ENCODE results near the gene AGBL3.
"Not testable (repeated sequence)": the region's sequence is repeated elsewhere in the genome, so short reads cannot be mapped to it uniquely, and the experiment has no call there.

The AGBL3 gene

DNA sequence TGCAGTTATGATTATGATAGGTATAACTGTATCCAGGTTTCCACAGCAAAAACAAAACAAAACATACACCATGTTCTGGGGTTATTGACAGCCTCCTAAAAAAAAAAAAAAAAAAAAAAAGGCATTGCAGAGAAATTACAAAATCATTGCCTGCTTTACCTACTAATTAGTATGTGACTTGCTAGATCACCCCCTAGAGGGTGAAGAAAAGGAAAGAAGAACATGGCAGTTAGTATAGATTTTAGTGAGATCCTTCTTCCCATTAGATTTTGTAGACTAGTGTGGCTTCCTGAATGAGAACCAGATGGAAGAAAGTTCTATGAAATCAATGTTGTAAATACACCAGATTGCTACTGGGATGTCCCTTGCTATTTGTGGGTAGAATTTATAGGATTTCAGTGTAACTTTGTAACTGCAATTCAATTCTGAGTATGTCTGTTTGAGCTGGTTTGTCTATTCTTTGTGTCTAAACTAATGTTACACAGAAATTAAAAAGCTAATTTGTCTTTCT lies 24.0 kb upstream of the AGBL3 start:
- H3K27ac ChIP-seq (ENCODE audit: low read length): no peak overlapping the region
- no peak for TF ChIP-seq EZH2phosphoT487 (IDR thresholded peaks at IDR 0.05; ENCODE audit: low read length)
- no peak for DNase-seq
- no peak overlapping the region for H3K4me2 ChIP-seq (ENCODE audit: low read depth, low read length)
- H3K9me3 ChIP-seq (replicated peaks; ENCODE audit: insufficient read depth, low read length): no peaks in the 10 kb centered on the region
- H4K20me1 ChIP-seq (ENCODE audit: insufficient read depth, low read length): no peaks in the 10 kb centered on the region
- H3K4me1 ChIP-seq (ENCODE audit: low read length): no peaks in the 10 kb centered on the region
- no peaks in the 10 kb centered on the region for H3K9me2 ChIP-seq (replicated peaks; ENCODE audit: insufficient read depth, low read length)
- H3F3A ChIP-seq (ENCODE audit: insufficient read depth, low read length): no peaks in the 10 kb centered on the region
- no peaks in the 10 kb centered on the region for H3K36me3 ChIP-seq (replicated peaks; ENCODE audit: insufficient read depth, low read length)
- no peak overlapping the region for H3K9ac ChIP-seq (ENCODE audit: low read length)
- no peaks in the 10 kb centered on the region for H3K79me2 ChIP-seq (ENCODE audit: low read length)
- H2AFZ ChIP-seq (ENCODE audit: low read length): no peak overlapping the region; the same call in 1 of the 2 replicates
- H3K4me3 ChIP-seq (ENCODE audit: low read length): no peak overlapping the region
- H3K27me3 ChIP-seq (replicated peaks; ENCODE audit: insufficient read depth, low read length): no peaks in the 10 kb centered on the region

DNA sequence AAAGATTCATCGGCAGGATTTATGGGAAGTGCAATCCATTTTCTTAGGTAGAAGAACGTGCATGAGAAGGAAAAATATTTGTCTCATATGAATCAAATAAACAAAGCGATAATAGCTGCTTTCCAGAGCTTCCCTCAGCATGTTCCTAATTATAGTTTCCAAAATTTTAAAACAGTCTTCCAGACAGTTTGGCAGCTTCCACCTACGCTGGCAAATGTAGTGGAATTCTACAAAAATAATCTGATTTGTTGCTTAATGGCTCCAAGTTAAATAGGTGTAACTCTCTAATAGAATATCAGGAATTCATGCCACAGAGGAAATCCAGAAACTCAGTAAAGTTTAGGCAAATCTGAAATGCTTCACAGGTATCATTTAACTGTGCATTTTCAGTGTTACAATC lies 23.3 kb upstream of the AGBL3 start:
- Histone ChIP-seq H3K9me3 (replicated peaks; ENCODE audit: insufficient read depth, low read length) (no peaks in the 10 kb centered on the region), H3K36me3 (replicated peaks; ENCODE audit: insufficient read depth, low read length) (no peaks in the 10 kb centered on the region), H4K20me1 (ENCODE audit: insufficient read depth, low read length) (no peaks in the 10 kb centered on the region), H3K9ac (ENCODE audit: low read length) (no peak overlapping the region), H3K4me2 (ENCODE audit: low read depth, low read length) (no peak overlapping the region), H2AFZ (ENCODE audit: low read length) (no peak overlapping the region), H3K27me3 (replicated peaks; ENCODE audit: insufficient read depth, low read length) (no peaks in the 10 kb centered on the region), H3K4me1 (ENCODE audit: low read length) (no peaks in the 10 kb centered on the region), H3F3A (ENCODE audit: insufficient read depth, low read length) (no peaks in the 10 kb centered on the region), H3K4me3 (ENCODE audit: low read length) (no peak overlapping the region), H3K79me2 (ENCODE audit: low read length) (no peaks in the 10 kb centered on the region), H3K9me2 (replicated peaks; ENCODE audit: insufficient read depth, low read length) (no peaks in the 10 kb centered on the region), H3K27ac (ENCODE audit: low read length) (no peak overlapping the region)
- no peak for DNase-seq
- TF ChIP-seq CTCF (IDR thresholded peaks at IDR 0.05; ENCODE audit: low read length) (no peak), EZH2 (optimal IDR thresholded peaks at IDR 0.05; ENCODE audit: low read depth, low read length) (no peak), EZH2phosphoT487 (IDR thresholded peaks at IDR 0.05; ENCODE audit: low read length) (no peak)

DNA sequence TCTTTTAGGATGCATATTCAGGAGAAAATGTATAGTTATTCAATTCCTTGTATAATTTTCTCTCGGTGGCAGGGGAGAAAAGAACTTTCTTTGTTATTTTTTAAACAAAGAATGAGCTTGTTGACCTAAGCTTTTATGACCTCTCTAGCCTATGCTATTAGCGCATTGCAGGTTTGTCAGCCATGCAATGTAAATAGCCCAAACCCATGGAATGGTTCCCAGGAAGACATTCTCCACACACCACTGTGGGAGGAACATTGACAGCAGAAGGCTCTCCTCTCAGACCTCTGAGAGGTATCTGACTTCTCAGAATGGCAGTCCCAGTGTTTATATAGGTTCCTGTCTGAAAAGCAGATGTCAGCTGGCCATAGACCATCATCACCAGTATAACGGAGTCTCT lies 19.6 kb upstream of the AGBL3 start:
- Histone ChIP-seq H3K79me2 (ENCODE audit: low read length) (no peaks in the 10 kb centered on the region), H3K4me2 (ENCODE audit: low read depth, low read length) (no peak overlapping the region), H3K9me3 (replicated peaks; ENCODE audit: insufficient read depth, low read length) (no peaks in the 10 kb centered on the region), H3F3A (ENCODE audit: insufficient read depth, low read length) (no peaks in the 10 kb centered on the region), H3K9ac (ENCODE audit: low read length) (no peak overlapping the region), H3K4me3 (ENCODE audit: low read length) (no peak overlapping the region), H4K20me1 (ENCODE audit: insufficient read depth, low read length) (no peaks in the 10 kb centered on the region), H3K27me3 (replicated peaks; ENCODE audit: insufficient read depth, low read length) (no peaks in the 10 kb centered on the region), H3K27ac (ENCODE audit: low read length) (no peak overlapping the region), H2AFZ (ENCODE audit: low read length) (no peak overlapping the region), H3K9me2 (replicated peaks; ENCODE audit: insufficient read depth, low read length) (no peaks in the 10 kb centered on the region), H3K4me1 (ENCODE audit: low read length) (no peaks in the 10 kb centered on the region), H3K36me3 (replicated peaks; ENCODE audit: insufficient read depth, low read length) (no peaks in the 10 kb centered on the region)
- no peak for DNase-seq
- no peak for TF ChIP-seq CTCF (IDR thresholded peaks at IDR 0.05; ENCODE audit: low read length)
- TF ChIP-seq EZH2phosphoT487 (IDR thresholded peaks at IDR 0.05; ENCODE audit: low read length): no peak
- no peak for TF ChIP-seq EZH2 (optimal IDR thresholded peaks at IDR 0.05; ENCODE audit: low read depth, low read length)

DNA sequence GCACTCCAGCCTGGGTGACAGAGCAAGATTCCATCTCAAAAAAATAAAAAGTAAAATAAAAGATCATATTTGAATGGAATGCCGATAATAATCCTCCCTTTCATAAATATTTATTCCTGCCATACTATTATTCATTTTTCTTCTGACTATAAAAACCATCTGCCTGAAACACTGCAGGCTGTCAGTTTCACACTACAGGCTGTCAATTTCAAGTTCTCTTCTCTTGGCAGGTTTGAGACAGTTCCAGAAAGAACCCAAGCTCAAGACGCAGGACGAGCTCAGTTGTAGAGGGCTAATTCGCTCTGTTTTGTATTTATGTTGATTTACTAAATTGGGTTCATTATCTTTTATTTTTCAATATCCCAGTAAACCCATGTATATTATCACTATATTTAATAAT lies 18.2 kb upstream of the AGBL3 start:
- DNase-seq: no peak

DNA sequence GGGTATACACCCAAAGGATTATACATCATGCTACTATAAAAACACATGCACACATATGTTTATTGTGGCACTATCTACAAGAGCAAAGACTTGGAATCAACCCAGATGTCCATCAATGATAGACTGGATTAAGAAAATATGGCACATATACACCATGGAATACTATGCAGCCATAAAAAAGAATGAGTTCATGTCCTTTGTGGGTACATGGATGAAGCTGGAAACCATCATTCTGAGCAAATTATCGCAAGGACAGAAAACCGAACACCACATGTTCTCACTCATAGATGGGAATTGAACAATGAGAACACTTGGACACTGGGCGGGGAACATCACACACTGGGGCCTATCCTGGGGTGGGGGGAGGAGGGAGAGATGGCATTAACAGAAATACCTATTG lies 4.7 kb upstream of the AGBL3 start:
- H3K4me2 ChIP-seq (ENCODE audit: low read depth, low read length); H3K4me3 ChIP-seq (ENCODE audit: low read length); DNase-seq; H3K36me3 ChIP-seq (replicated peaks; ENCODE audit: insufficient read depth, low read length); H3F3A ChIP-seq (ENCODE audit: insufficient read depth, low read length); H3K4me1 ChIP-seq (ENCODE audit: low read length); H3K9me3 ChIP-seq (replicated peaks; ENCODE audit: insufficient read depth, low read length); H2AFZ ChIP-seq (ENCODE audit: low read length); H3K9me2 ChIP-seq (replicated peaks; ENCODE audit: insufficient read depth, low read length); H3K79me2 ChIP-seq (ENCODE audit: low read length); H3K9ac ChIP-seq (ENCODE audit: low read length); H4K20me1 ChIP-seq (ENCODE audit: insufficient read depth, low read length); H3K27me3 ChIP-seq (replicated peaks; ENCODE audit: insufficient read depth, low read length); H3K27ac ChIP-seq (ENCODE audit: low read length): not testable (repeated sequence)

More for the DNA sequence above, 18.2 kb upstream of the AGBL3 start:
- H3K9ac ChIP-seq (ENCODE audit: low read length): no peak overlapping the region
- H2AFZ ChIP-seq (ENCODE audit: low read length): no peak overlapping the region
- no peaks in the 10 kb centered on the region for H3K27me3 ChIP-seq (replicated peaks; ENCODE audit: insufficient read depth, low read length)
- H3K9me3 ChIP-seq (replicated peaks; ENCODE audit: insufficient read depth, low read length): no peaks in the 10 kb centered on the region
- H3K4me2 ChIP-seq (ENCODE audit: low read depth, low read length): no peak overlapping the region
- H3K36me3 ChIP-seq (replicated peaks; ENCODE audit: insufficient read depth, low read length): no peaks in the 10 kb centered on the region
- TF ChIP-seq EZH2phosphoT487 (IDR thresholded peaks at IDR 0.05; ENCODE audit: low read length) (no peak), CTCF (IDR thresholded peaks at IDR 0.05; ENCODE audit: low read length) (no peak), EZH2 (optimal IDR thresholded peaks at IDR 0.05; ENCODE audit: low read depth, low read length) (no peak)
- H4K20me1 ChIP-seq (ENCODE audit: insufficient read depth, low read length): no peaks in the 10 kb centered on the region
- no peaks in the 10 kb centered on the region for H3K4me1 ChIP-seq (ENCODE audit: low read length)
- H3K27ac ChIP-seq (ENCODE audit: low read length): no peak overlapping the region
- H3K4me3 ChIP-seq (ENCODE audit: low read length): no peak overlapping the region
- no peaks in the 10 kb centered on the region for H3K9me2 ChIP-seq (replicated peaks; ENCODE audit: insufficient read depth, low read length)
- no peaks in the 10 kb centered on the region for H3F3A ChIP-seq (ENCODE audit: insufficient read depth, low read length)
- H3K79me2 ChIP-seq (ENCODE audit: low read length): no peaks in the 10 kb centered on the region

Measured in MM.1S (cell line).